Measurements from ENCODE around the gene ENTPD8. TPM values are rescaled to one million over a fixed set of nuclear protein-coding genes. Genes with fewer than 3 reads are reported as not detected.

Gene ENTPD8
- total and polyA plus RNA-seq, 2 donors (not counting 3 experiments of a cell fraction or from before 2014, with no cell fraction given) = 0.44 to 0.51 TPM

DNA sequence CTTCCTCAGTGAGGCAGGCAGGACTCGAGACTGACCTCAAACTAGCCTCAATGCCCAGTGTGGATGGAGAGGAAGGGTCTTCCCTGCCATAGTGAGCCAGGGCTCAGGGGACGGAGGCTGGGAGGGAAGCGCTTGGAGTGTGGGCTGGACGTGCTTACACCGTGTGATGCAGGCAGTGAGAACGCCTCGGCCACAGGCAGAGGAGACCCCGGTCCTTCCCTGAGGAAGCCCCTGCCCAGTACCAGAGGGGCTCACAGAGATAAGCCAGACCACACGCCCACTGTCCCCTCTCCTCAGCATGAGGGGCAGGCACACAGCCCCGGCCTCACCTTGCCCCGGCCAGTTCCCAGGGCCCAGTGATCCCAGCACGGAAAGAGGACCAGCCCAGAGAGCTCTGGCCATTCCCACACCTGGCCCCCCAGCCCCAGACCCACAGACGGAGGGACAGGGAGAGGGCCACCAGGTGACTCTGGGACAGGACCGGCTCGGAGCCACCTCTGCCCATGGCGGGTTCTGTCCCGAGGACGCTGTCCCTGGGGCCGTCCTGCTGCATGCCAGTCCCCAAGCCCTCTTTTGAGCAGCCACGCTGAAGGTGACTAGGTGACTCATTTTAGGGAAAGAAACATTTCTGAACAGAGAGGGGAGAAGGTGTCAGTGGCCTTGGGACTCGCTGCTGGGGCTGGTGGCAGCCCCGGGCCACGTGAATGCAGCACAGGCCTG, 24.0 kb upstream of the ENTPD8 start:
- no peak for TF ChIP-seq FOS (IDR thresholded peaks at IDR 0.05; ENCODE audit: borderline replicate concordance, insufficient read depth, low read length)
- TF ChIP-seq, protein P1, sequence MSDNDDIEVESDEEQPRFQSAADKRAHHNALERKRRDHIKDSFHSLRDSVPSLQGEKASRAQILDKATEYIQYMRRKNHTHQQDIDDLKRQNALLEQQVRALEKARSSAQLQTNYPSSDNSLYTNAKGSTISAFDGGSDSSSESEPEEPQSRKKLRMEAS (IDR thresholded peaks at IDR 0.05; ENCODE audit: insufficient read depth, insufficient read length) = no peak
- TF ChIP-seq POLR2A (IDR thresholded peaks at IDR 0.05; ENCODE audit: low read depth, low read length) = no peak
- no peak for TF ChIP-seq POLR2AphosphoS5 (IDR thresholded peaks at IDR 0.05; ENCODE audit: insufficient read depth, low read depth, low read length)
- TF ChIP-seq GATA2 (IDR thresholded peaks at IDR 0.05; ENCODE audit: insufficient read depth, insufficient read length, low read depth, low read length) = no peak
- no peak for TF ChIP-seq EZH2 (IDR thresholded peaks at IDR 0.05; ENCODE audit: borderline replicate concordance, low read depth, low read length, severe bottlenecking)
- TF ChIP-seq, protein P2, sequence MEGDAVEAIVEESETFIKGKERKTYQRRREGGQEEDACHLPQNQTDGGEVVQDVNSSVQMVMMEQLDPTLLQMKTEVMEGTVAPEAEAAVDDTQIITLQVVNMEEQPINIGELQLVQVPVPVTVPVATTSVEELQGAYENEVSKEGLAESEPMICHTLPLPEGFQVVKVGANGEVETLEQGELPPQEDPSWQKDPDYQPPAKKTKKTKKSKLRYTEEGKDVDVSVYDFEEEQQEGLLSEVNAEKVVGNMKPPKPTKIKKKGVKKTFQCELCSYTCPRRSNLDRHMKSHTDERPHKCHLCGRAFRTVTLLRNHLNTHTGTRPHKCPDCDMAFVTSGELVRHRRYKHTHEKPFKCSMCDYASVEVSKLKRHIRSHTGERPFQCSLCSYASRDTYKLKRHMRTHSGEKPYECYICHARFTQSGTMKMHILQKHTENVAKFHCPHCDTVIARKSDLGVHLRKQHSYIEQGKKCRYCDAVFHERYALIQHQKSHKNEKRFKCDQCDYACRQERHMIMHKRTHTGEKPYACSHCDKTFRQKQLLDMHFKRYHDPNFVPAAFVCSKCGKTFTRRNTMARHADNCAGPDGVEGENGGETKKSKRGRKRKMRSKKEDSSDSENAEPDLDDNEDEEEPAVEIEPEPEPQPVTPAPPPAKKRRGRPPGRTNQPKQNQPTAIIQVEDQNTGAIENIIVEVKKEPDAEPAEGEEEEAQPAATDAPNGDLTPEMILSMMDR (IDR thresholded peaks at IDR 0.05; ENCODE audit: extremely low read depth in 1 of 2, insufficient read depth in 1 of 2, low read depth in 1 of 2, low read length in 2 of 2) = no peak
- TF ChIP-seq MYC (IDR thresholded peaks at IDR 0.05; ENCODE audit: low read depth, low read length) = no peak
- no peak for TF ChIP-seq JUN (IDR thresholded peaks at IDR 0.05; ENCODE audit: borderline replicate concordance, insufficient read depth, insufficient read length, low read depth)
- Histone ChIP-seq H3K36me3 (ENCODE audit: control insufficient read depth in 2 of 2, extremely low read depth in 1 of 2, insufficient read depth in 2 of 2, low read length in 2 of 2) (no peaks in the 10 kb centered on the region), H3K4me2 (ENCODE audit: insufficient read depth, low read length) (no peak overlapping the region), H4K20me1 (replicated peaks; ENCODE audit: control insufficient read depth, extremely low read depth, insufficient read depth, low read length) (no peaks in the 10 kb centered on the region), H3K79me2 (ENCODE audit: control insufficient read depth, insufficient read depth, low read length) (no peaks in the 10 kb centered on the region), H3K4me3 (replicated peaks in 1 of 3; ENCODE audit: insufficient read depth in 1 of 3, low read depth in 1 of 3, low read length in 3 of 3) (no peak overlapping the region), H3K9me1 (replicated peaks; ENCODE audit: control insufficient read depth, extremely low read depth, insufficient read depth, low read length) (no peaks in the 10 kb centered on the region), H3K4me1 (ENCODE audit: control insufficient read depth, extremely low read depth, insufficient read depth, low read length) (no peaks in the 10 kb centered on the region), H3K27ac (ENCODE audit: insufficient read depth, low read depth, low read length) (no peak overlapping the region), H2AFZ (ENCODE audit: low read depth, low read length) (no peak overlapping the region), H3K27me3 (ENCODE audit: control insufficient read depth in 2 of 2, insufficient read depth in 2 of 2, low read length in 2 of 2) (peaks cover 2% of the 10 kb centered on the region in 2 experiments), H3K9ac (replicated peaks; ENCODE audit: extremely low read depth, insufficient read depth, low read length) (no peak overlapping the region), H3K9me3 (replicated peaks; ENCODE audit: control insufficient read depth, insufficient read depth, low read length) (no peaks in the 10 kb centered on the region)
- DNase-seq (ENCODE audit: low read depth, low spot score) (no peak), FAIRE-seq (no peak)
- CTCF ChIA-PET = no interaction called here
- BruUV-seq (replicated peaks) = no TSS peak
- intact Hi-C loops (cut with micrococcal nuclease) = no loop called here
- dilution Hi-C loops (cut with MboI; ENCODE audit: extremely low pct_ligation_motif_present, low sequenced_read_pairs) = no loop called here
- POLR2A ChIA-PET = no interaction called here

Data from endothelial cell of umbilical vein (primary cell).